ENCODE measurements around the gene MAPKAP1.

Gene MAPKAP1

DNA sequence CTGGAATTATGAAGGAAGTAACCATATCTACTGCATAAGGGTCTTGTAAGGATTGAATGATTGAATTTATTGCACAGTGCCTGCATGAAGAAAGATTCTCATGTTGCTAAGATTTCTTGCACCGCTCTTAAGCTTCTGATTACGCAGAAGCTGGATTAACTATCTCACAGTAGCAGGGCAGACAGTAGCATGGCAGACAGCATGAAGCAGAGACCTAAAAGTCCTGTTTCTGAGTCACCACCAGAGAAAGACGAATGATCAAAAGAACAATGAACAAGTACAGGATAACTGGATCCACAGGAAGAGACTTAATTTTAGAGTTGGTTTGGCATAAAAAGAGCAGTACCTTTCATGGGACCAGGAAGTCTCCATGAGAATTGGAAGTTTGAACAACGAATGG, 142.4 kb downstream of the MAPKAP1 start:
- no peak for DNase-seq (ENCODE audit: low read depth in 2 of 2)

GRCh38 chr9:125561509-125562148, 145.4 kb downstream of the MAPKAP1 start:
- DNase-seq (ENCODE audit: low read depth in 2 of 2) = no peak

GRCh38 chr9:125559894-125560293, 147.1 kb downstream of the MAPKAP1 start:
- DNase-seq (ENCODE audit: low read depth in 2 of 2) = no peak

GRCh38 chr9:125559194-125559593, 147.8 kb downstream of the MAPKAP1 start:
- no peak for DNase-seq (ENCODE audit: low read depth in 2 of 2)

- peak in 1 of 2 donors; percentile 10 for DNase-seq (ENCODE audit: low read depth in 2 of 2)
Measured at GRCh38 chr9:125558453-125559092, 148.4 kb downstream of the MAPKAP1 start.

DNA sequence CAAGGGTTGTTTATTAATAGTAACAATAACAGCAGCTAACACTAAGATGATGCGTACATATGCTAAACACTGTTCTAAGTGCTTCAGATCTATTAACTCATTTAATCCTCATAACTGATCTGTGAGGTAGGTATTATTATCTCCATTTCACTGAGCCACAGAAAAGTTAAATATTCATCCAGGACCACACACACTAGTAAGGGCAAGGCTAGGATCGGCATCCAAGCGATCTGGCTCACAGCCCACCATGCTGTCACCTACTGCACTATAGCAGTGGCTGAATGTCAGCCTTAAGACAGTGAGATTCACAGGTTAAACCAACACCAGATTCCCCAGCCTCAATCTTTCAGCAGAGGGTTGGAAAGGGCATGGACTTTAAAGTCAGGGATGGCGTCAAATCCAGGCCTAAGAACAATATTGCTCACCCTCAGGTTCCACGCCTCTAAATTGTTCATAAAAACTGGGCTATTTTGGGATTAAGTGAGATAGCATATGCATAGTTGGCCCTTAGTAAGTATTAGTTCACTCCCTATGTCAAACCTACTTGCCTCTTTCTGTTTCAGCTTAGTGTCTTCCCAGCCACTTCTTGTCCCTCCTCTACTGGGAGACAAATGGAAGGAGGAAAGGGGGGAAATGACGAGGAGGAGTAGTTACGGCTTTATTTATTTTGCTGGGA, 150.8 kb downstream of the MAPKAP1 start:
- DNase-seq (ENCODE audit: low read depth in 2 of 2) = no peak

GRCh38 chr9:125554726-125555125, 152.3 kb downstream of the MAPKAP1 start:
- no peak for DNase-seq (ENCODE audit: low read depth in 2 of 2)

- no peak for DNase-seq (ENCODE audit: low read depth in 2 of 2)
Measured at GRCh38 chr9:125551781-125552180, 155.2 kb downstream of the MAPKAP1 start.

GRCh38 chr9:125549891-125550885, 156.8 kb downstream of the MAPKAP1 start:
- no peak for DNase-seq (ENCODE audit: low read depth in 2 of 2)

GRCh38 chr9:125549465-125549871, 157.5 kb downstream of the MAPKAP1 start:
- no peak for DNase-seq (ENCODE audit: low read depth in 2 of 2)

GRCh38 chr9:125549039-125549438, 158.0 kb downstream of the MAPKAP1 start:
- no peak for DNase-seq (ENCODE audit: low read depth in 2 of 2)

DNA sequence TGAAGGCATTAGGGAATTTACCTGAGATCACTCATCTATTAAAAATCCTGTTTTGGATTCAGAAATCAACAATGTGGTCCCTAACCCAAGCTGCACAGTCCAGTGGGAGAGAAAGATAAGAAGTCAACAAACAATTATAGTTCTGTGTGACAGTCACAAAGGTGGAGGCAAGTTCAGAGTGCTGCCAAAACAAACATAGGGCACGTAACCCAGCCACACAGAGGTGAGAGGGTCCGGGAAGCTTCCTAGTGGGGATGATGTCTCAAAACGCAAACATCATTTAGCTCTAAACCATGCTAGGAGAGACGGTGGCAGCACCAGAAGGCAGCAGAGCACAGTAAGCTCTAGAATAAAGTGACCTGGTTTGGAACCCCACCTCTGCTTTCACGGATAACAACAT, 158.9 kb downstream of the MAPKAP1 start:
- no peak for DNase-seq (ENCODE audit: low read depth in 2 of 2)

DNA sequence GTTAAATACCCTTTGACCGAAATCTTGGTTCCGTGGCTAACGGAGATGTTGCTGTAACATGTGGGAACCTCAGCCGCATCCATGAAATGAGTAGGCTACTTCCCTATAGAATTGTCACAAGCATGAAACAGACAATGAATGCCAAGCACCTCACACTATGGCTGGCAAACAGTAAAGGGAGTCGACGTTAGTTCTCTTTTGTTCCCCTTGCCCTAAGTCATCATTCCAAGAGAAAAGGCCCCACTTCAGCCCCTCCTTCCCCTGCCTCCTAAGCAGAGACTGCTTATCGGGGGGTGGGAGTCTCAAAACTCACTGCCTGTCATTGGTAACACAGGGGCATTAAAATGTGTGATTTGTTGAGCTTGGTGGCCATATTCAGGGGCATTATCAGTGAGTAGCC, 159.6 kb downstream of the MAPKAP1 start:
- DNase-seq (ENCODE audit: low read depth in 2 of 2) = no peak

GRCh38 chr9:125545845-125546244, 161.2 kb downstream of the MAPKAP1 start:
- no peak for DNase-seq (ENCODE audit: low read depth in 2 of 2)

DNA sequence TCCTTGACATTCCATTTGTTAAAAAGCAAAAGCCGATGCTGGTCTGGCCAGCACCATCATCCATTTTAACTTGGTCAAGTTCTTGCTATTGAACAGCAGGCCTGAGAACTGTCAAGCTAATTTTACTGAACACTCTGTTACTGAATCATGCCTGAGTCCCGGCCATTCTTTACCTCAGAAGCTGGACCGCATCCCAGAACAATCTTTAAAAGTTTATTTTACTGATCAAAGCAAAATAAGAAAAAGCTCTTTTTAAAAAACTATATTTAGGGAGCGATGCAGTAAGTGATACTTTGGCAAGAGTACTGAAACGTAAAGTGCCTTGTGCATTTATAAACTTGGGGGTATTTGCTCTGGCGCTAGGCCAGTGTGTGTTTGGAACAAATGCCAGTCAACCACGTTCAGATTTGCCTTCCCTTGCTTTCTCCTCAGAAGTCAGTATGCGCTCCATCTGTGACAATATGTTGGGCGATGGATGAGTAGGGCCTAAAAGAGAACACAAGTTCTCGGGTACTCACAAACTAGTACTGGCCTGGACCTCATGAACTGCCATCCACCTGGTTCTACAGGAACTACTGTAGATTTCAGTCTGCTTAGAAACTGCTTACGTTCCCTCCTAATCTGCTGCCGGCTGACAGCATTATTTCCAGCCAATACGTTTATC, 161.9 kb downstream of the MAPKAP1 start:
- no peak for DNase-seq (ENCODE audit: low read depth in 2 of 2)

GRCh38 chr9:125544484-125544883, 162.5 kb downstream of the MAPKAP1 start:
- no peak for DNase-seq (ENCODE audit: low read depth in 2 of 2)

GRCh38 chr9:125541840-125542243, 165.2 kb downstream of the MAPKAP1 start:
- no peak for DNase-seq (ENCODE audit: low read depth in 2 of 2)

DNA sequence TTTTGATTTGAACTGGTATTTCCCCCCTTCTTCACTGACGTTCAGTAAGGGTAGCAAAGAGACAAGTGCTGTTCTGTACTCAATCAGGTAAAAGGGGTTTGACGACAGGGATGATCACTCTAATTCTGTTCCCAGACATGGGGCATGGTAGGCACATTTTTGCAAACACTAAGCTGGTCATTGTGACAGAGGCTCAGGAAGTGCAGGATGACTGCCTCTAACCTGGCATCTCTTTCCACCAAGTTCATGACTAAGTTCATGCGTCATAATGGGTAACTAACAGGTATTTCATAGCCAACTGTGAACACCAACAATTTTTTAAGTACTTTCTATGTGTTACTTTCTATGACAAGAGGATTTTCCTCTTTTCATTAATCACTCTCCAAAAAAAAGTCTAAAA, 166.5 kb downstream of the MAPKAP1 start:
- no peak for DNase-seq (ENCODE audit: low read depth in 2 of 2)

GRCh38 chr9:125538092-125538473, 168.9 kb downstream of the MAPKAP1 start:
- no peak for DNase-seq (ENCODE audit: low read depth in 2 of 2)

GRCh38 chr9:125537442-125538091, 169.4 kb downstream of the MAPKAP1 start:
- DNase-seq (ENCODE audit: low read depth in 2 of 2) = no peak

- no peak for DNase-seq (ENCODE audit: low read depth in 2 of 2)
Measured at GRCh38 chr9:125536776-125537175, 170.2 kb downstream of the MAPKAP1 start.

All from stimulated activated CD8-positive, alpha-beta memory T cell treated with anti-CD3 and anti-CD28 coated beads, Interleukin-2, amount 100 ng/mL, for 1 hour (primary cell).